GM19463 (cell line): ENCODE measurements around the gene EZH2.

Experiments
- ATAC-seq: cut with Tn5 transposase; IDR thresholded peaks from one replicate; pipeline ENCODE4 v1.9.1; 2021; ENCODE audit warnings: mild to moderate bottlenecking, moderate library complexity; ENCODE audit not compliant: unreplicated experiment

EZH2 gene

DNA sequence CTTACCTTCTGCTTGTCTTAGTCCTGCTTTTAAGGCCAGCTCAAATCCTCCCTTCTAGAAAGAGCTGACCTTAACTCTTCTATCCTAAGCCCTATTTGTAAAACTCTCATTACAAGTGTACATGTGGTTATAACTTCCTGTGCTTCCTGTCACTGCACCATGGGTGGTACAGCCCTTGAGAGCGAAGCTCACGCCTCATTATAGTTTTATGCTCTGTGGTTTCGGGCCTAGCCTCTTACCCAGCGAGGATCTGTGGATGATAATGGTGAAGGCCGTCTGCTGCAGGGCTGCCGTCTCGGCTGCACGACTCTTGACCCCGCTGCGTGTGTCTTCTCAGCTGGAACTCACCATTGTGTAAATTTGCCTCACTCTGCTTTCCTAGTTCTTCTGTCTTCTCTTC lies 110.8 kb downstream of the EZH2 start:
- ATAC-seq = peak; percentile 93

DNA sequence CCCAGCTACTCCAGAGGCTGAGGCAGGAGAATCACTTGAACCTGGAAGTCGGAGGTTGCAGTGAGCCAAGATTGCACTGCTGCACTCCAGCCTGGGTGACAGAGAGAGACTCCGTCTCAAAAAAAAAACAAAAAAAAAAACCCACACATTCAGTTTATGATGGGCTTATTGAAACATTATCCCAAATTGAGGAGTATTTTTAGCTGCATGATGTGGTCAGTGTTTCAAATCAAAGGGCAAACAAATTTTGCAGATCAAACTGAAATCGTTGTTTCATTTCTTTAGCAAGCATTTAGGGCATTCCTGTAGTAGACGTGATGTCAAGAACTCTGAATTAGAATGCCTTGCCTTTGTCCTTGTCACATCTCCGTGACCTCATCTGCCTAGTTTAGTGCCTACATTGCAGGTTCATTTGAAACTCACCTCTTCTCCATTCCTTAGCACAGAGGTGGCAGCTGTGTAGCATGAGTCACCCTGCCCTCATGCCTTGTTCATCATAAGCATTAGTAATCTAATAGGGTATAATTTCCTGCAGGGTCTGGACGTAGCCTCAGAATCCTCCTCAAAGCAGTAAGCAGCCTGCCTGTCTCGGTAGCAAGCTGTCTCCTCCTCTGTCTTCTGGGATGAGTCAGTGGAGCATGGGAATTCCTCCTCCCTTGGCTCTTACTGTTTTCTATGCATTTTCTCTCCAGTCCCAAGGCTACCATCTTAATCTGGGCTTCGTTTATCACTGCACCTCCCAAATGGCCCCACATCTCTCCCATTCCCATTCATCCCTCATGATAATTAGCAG lies 111.6 kb downstream of the EZH2 start:
- ATAC-seq = no peak

GRCh38 chr7:148770004-148770403 lies 114.1 kb downstream of the EZH2 start:
- ATAC-seq = no peak

GRCh38 chr7:148763622-148764021 lies 120.5 kb downstream of the EZH2 start:
- ATAC-seq = no peak

- no peak for ATAC-seq
These were observed 122.4 kb downstream of the EZH2 start for GRCh38 chr7:148761499-148762278.
